Subcutaneous abdominal adipose tissue (tissue), 5 donors: ENCODE data around the gene NAA35.
A peak's percentile ranks its signal among the peaks of the same experiment; 100 is the strongest.
"Not testable (repeated sequence)": the region's sequence is repeated elsewhere in the genome, so short reads cannot be mapped to it uniquely, and the experiment has no call there.

Experiments
- H3K27ac ChIP-seq: one replicate; pipeline ENCODE4 v1.7.0; 2013; ENCODE audit warnings: low read depth, mild to moderate bottlenecking, inconsistent platforms, low read length, moderate library complexity
- H3K27me3 ChIP-seq, 5 donors: one replicate each; pipeline ENCODE4 v1.7.0; 2013; ENCODE audit warnings: low read length in 5 of 5, inconsistent platforms in 1 of 5; ENCODE audit not compliant: control insufficient read depth in 5 of 5, insufficient read depth in 4 of 5
- H3K36me3 ChIP-seq, 5 donors: one replicate each; pipeline ENCODE4 v1.7.0; 2013; ENCODE audit warnings: low read length in 5 of 5; ENCODE audit not compliant: control insufficient read depth in 5 of 5, insufficient read depth in 5 of 5
- H3K4me1 ChIP-seq, 5 donors: one replicate each; pipeline ENCODE4 v1.7.0; 2013; ENCODE audit warnings: low read length in 5 of 5, mild to moderate bottlenecking in 3 of 5, moderate library complexity in 1 of 5; ENCODE audit not compliant: control insufficient read depth in 5 of 5, insufficient read depth in 5 of 5
- H3K4me3 ChIP-seq, 5 donors: one replicate each; pipeline ENCODE4 v1.7.0; 2013; ENCODE audit warnings: low read length in 5 of 5, low read depth in 1 of 5
- H3K9ac ChIP-seq, 5 donors: one replicate each; pipeline ENCODE4 v1.7.0; 2013; ENCODE audit warnings: low read length in 5 of 5, mild to moderate bottlenecking in 4 of 5, moderate library complexity in 3 of 5
- H3K9me3 ChIP-seq, 5 donors: one replicate each; pipeline ENCODE4 v1.7.0; 2013; ENCODE audit warnings: low read length in 5 of 5; ENCODE audit not compliant: control insufficient read depth in 5 of 5
- donor health status: healthy.
- donor health status: healthy.
- donor health status: healthy.
- donor health status: healthy.
- donor health status: healthy.

Gene NAA35

GRCh38 chr9:85914108-85914507 lies 26.8 kb upstream of the NAA35 start:
- H3K27ac ChIP-seq = no peak overlapping the region
- H3K4me3 ChIP-seq = no peak overlapping the region
- H3K36me3 ChIP-seq = no peaks in the 10 kb centered on the region
- no peaks in the 10 kb centered on the region for H3K4me1 ChIP-seq
- H3K9ac ChIP-seq = no peak overlapping the region
- H3K27me3 ChIP-seq = no peaks in the 10 kb centered on the region
- no peaks in the 10 kb centered on the region for H3K9me3 ChIP-seq

GRCh38 chr9:85917756-85918155 lies 23.2 kb upstream of the NAA35 start:
- no peaks in the 10 kb centered on the region for H3K4me1 ChIP-seq
- H3K27me3 ChIP-seq = no peaks in the 10 kb centered on the region
- no peaks in the 10 kb centered on the region for H3K36me3 ChIP-seq
- no peak overlapping the region for H3K27ac ChIP-seq
- H3K9me3 ChIP-seq = no peaks in the 10 kb centered on the region
- no peak overlapping the region for H3K9ac ChIP-seq
- no peak overlapping the region for H3K4me3 ChIP-seq

GRCh38 chr9:85925493-85925892 lies 15.5 kb upstream of the NAA35 start:
- H3K9ac ChIP-seq = no peak overlapping the region
- no peak overlapping the region for H3K27ac ChIP-seq
- H3K36me3 ChIP-seq = no peaks in the 10 kb centered on the region
- H3K27me3 ChIP-seq = no peaks in the 10 kb centered on the region
- H3K4me3 ChIP-seq = no peak overlapping the region
- peaks cover 0 to 6% (median 0%) of the 10 kb centered on the region in 5 donors for H3K4me1 ChIP-seq
- H3K9me3 ChIP-seq = no peaks in the 10 kb centered on the region

GRCh38 chr9:85927076-85927475 lies 13.9 kb upstream of the NAA35 start:
- no peak overlapping the region for H3K4me3 ChIP-seq
- H3K27me3 ChIP-seq = no peaks in the 10 kb centered on the region
- H3K4me1 ChIP-seq = peaks cover 0 to 6% (median 0%) of the 10 kb centered on the region in 5 donors
- no peak overlapping the region for H3K9ac ChIP-seq
- H3K36me3 ChIP-seq = no peaks in the 10 kb centered on the region
- no peaks in the 10 kb centered on the region for H3K9me3 ChIP-seq
- H3K27ac ChIP-seq = no peak overlapping the region

- no peak overlapping the region for H3K9ac ChIP-seq
- H3K9me3 ChIP-seq = no peaks in the 10 kb centered on the region
- no peak overlapping the region for H3K27ac ChIP-seq
- no peaks in the 10 kb centered on the region for H3K36me3 ChIP-seq
- H3K4me1 ChIP-seq = peaks cover 0 to 6% (median 0%) of the 10 kb centered on the region in 5 donors
- no peaks in the 10 kb centered on the region for H3K27me3 ChIP-seq
- no peak overlapping the region for H3K4me3 ChIP-seq
Measured at GRCh38 chr9:85931495-85931894, 9.5 kb upstream of the NAA35 start.

GRCh38 chr9:85935950-85936349 lies 5.0 kb upstream of the NAA35 start:
- not testable (repeated sequence) for H3K27ac ChIP-seq, H3K9me3 ChIP-seq, H3K4me1 ChIP-seq, H3K4me3 ChIP-seq, H3K27me3 ChIP-seq, H3K9ac ChIP-seq, H3K36me3 ChIP-seq

- H3K27ac ChIP-seq = peak overlapping the region; percentile 87
- peaks cover 3 to 26% (median 25%) of the 10 kb centered on the region in 5 donors for H3K4me1 ChIP-seq
- no peaks in the 10 kb centered on the region for H3K9me3 ChIP-seq
- no peaks in the 10 kb centered on the region for H3K27me3 ChIP-seq
- peak overlapping the region; percentile 72 to 96 (median 84) for H3K4me3 ChIP-seq
- H3K36me3 ChIP-seq = peaks cover 0 to 13% (median 7%) of the 10 kb centered on the region in 5 donors
- peak overlapping the region in 3 of 5 donors; percentile 37 to 64 (median 54) for H3K9ac ChIP-seq
Measured at GRCh38 chr9:85940275-85940831, 593 bp upstream of the NAA35 start.

GRCh38 chr9:85941622-85941940 lies 635 bp downstream of the NAA35 start:
- Histone ChIP-seq H3K9ac (peak overlapping the region; percentile 73 to 99 (median 96)), H3K36me3 (peaks cover 6 to 18% (median 10%) of the 10 kb centered on the region in 5 donors), H3K27me3 (no peaks in the 10 kb centered on the region), H3K4me1 (peaks cover 3 to 26% (median 25%) of the 10 kb centered on the region in 5 donors), H3K9me3 (no peaks in the 10 kb centered on the region), H3K27ac (peak overlapping the region; percentile 87), H3K4me3 (peak overlapping the region; percentile 77 to 96 (median 88))

GRCh38 chr9:85941966-85942912 lies 1.3 kb downstream of the NAA35 start:
- peak overlapping the region; percentile 73 to 99 (median 96) for H3K9ac ChIP-seq
- H3K27ac ChIP-seq = peak overlapping the region; percentile 87
- peak overlapping the region; percentile 77 to 96 (median 88) for H3K4me3 ChIP-seq
- peaks cover 7 to 18% (median 10%) of the 10 kb centered on the region in 5 donors for H3K36me3 ChIP-seq
- peaks cover 3 to 26% (median 25%) of the 10 kb centered on the region in 5 donors for H3K4me1 ChIP-seq
- no peaks in the 10 kb centered on the region for H3K9me3 ChIP-seq
- H3K27me3 ChIP-seq = no peaks in the 10 kb centered on the region
